AG10803 (cell line): Measurements from ENCODE around the gene BTRC.

Source experiments
- DNase-seq: peaks from one replicate; pipeline ENCODE4 v3.0.0; 2010; ENCODE audit warnings: low read depth
- H3K4me3 ChIP-seq: 2 replicates; pipeline ENCODE4 v1.5.1; 2011; ENCODE audit warnings: mild to moderate bottlenecking, low read length, control low read depth
- CTCF ChIP-seq: conservative IDR thresholded peaks from 2 replicates; pipeline ENCODE4 v1.5.1; 2011; ENCODE audit warnings: mild to moderate bottlenecking, low read length, control low read depth, inconsistent platforms

BTRC gene

GRCh38 chr10:101441541-101442455 lies 87.8 kb downstream of the BTRC start:
- H3K4me3 ChIP-seq, result no peak overlapping the region
- TF ChIP-seq CTCF, result peak; percentile 69
- DNase-seq, result peak; percentile 71

DNA sequence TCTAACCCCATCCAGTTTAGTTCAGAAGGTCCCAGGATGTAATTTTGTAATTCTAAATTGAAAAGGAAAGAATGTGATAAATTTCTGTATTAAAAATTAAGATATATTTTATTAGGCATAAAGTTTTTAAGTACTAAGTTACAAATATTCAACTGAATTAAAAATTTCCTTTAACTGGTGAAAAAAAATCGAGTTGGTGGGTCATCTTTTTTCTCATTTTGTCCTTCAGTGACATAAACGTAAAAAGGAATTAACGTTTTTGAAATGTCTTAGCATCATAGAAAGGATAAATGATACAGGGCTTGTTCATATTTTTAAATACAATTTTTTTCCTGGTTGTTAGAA lies 88.5 kb downstream of the BTRC start:
- DNase-seq, result no peak
- H3K4me3 ChIP-seq, result no peak overlapping the region
- TF ChIP-seq CTCF, result no peak

DNA sequence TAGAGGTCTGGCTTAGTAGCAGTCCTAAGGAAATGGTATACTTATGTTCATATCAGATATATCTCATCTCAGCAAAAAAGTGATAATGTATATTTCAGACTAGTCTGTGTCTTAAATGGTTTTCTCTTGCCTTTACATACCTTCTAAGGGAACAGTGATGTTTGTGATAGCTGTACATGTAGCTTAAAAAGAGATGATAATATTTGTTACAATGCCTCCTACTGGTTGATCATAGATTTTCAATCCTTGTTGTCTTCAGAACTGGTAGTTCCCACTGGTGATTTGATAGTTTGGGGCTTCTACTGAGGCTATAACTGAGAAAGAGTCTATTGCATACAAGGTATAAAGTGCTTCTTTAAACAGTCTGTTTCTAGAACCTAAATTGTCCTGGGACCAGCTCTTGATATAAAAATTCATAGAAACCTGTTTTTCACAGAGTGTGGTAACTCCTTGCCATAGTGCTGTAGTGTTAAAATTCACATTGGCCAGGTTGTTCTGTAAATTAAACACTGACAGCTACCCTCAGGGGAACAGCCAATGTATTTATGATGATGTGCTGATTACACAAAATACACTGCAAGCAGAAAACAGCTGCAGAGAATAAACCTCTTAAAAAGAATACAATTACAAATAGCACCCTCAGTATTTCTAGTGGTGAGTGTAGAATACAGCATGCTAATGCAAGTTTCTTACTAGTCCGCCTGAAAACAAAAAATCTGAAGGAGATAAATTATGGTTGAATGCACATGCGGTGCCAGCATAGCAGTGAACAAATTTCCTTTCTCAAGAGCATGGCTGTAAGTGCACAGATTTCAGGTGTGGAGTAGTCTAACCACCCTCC lies 90.3 kb downstream of the BTRC start:
- no peak for DNase-seq

GRCh38 chr10:101446071-101446470 lies 92.1 kb downstream of the BTRC start:
- H3K4me3 ChIP-seq, result no peak overlapping the region
- TF ChIP-seq CTCF, result no peak
- DNase-seq, result no peak

More for the DNA sequence above, 90.3 kb downstream of the BTRC start:
- H3K4me3 ChIP-seq, result no peak overlapping the region
- TF ChIP-seq CTCF, result peak; percentile 30

DNA sequence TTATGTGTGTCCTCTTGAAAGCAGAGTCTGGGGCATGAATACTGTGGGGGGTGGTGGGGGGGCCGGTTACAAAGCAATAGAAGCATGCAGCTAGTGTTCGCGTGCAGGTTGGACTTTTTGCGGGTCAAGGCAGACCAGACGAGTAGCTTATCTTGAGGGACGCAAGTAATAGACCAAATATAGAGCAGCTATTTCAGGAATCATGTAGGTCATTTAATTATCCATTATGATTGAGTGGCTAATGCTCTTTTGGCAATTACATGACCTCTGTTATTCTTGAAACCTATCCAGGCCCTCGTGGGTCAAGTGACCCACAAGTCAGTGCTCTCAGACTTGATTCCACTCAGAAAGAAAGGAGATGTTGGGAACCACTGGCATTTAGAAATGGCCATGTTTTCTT lies 93.0 kb downstream of the BTRC start:
- no peak overlapping the region for H3K4me3 ChIP-seq
- DNase-seq, result no peak
- no peak for TF ChIP-seq CTCF

DNA sequence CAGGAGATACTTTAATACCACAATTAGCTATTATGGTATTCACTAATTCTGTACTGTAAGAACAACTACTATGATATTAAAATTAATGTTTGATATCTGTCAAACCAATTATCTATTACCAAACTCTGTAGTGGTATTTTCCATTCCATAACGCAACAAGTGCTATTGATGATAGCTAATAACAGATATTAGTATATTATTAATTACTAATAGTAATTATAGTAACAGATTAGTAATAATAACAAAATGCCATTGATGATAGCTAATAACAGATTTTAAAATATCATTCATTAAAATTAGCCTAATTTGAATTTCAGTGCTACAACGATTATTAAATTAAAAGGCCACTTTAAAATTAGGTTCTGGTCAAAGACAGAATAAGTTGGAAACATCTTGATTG lies 93.5 kb downstream of the BTRC start:
- TF ChIP-seq CTCF, result no peak
- no peak overlapping the region for H3K4me3 ChIP-seq
- DNase-seq, result no peak
